Prostate gland (tissue), 2 donors: ENCODE measurements around the gene ALK.

Experiments
- POLR2A ChIP-seq: fragments of 450-650 bp; IDR thresholded peaks from one replicate; pipeline ENCODE4 v1.6.1; 2016; ENCODE audit warnings: antibody characterized with exemption, mild to moderate bottlenecking
- POLR2AphosphoS5 ChIP-seq: sonication (generic); formaldehyde crosslinking; IDR thresholded peaks from one replicate; pipeline ENCODE4 v1.6.1; 2017; ENCODE audit warnings: antibody characterized with exemption
- TF ChIP-seq, protein P1 (sequence below), 4 experiments: fragments of 200-600 bp in 2 of 4; fragments of 450-650 bp in 2 of 4; sonication (generic) in 2 of 4; IDR thresholded peaks; 1 replicate in 3 of 4; 2 replicates in 1 of 4; pipeline ENCODE4 v1.5.1; 2016 to 2019; ENCODE audit warnings: antibody characterized with exemption in 4 of 4, mild to moderate bottlenecking in 2 of 4, moderate library complexity in 2 of 4

DNA sequence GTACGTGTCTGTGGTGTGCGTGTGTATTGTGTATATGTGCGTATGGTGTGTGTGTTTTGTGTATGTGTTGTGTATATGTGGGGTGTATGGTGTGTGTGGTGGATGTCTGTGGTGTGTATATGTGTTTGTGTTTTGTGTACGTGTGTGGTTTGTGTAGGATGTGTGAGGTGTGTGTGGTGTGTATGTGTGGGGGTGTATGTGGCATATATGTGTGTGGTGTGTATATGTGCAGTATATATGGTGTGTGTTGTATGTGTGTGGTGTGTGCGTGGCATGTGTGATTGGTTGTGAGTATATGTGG is 704.8 kb downstream of the ALK start:
- TF ChIP-seq, protein P1, sequence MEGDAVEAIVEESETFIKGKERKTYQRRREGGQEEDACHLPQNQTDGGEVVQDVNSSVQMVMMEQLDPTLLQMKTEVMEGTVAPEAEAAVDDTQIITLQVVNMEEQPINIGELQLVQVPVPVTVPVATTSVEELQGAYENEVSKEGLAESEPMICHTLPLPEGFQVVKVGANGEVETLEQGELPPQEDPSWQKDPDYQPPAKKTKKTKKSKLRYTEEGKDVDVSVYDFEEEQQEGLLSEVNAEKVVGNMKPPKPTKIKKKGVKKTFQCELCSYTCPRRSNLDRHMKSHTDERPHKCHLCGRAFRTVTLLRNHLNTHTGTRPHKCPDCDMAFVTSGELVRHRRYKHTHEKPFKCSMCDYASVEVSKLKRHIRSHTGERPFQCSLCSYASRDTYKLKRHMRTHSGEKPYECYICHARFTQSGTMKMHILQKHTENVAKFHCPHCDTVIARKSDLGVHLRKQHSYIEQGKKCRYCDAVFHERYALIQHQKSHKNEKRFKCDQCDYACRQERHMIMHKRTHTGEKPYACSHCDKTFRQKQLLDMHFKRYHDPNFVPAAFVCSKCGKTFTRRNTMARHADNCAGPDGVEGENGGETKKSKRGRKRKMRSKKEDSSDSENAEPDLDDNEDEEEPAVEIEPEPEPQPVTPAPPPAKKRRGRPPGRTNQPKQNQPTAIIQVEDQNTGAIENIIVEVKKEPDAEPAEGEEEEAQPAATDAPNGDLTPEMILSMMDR (IDR thresholded peaks at IDR 0.05) = no peak
- TF ChIP-seq POLR2A (no peak), POLR2AphosphoS5 (no peak)
